ENCODE results near the gene COL8A2.

Gene COL8A2

GRCh38 chr1:36114371-36114770 lies 10.7 kb downstream of the COL8A2 start:
- no peak for DNase-seq (ENCODE audit: low read depth in 3 of 3)

- no peak for DNase-seq (ENCODE audit: low read depth in 3 of 3)
These were observed 12.2 kb downstream of the COL8A2 start for GRCh38 chr1:36112823-36113222.

DNA sequence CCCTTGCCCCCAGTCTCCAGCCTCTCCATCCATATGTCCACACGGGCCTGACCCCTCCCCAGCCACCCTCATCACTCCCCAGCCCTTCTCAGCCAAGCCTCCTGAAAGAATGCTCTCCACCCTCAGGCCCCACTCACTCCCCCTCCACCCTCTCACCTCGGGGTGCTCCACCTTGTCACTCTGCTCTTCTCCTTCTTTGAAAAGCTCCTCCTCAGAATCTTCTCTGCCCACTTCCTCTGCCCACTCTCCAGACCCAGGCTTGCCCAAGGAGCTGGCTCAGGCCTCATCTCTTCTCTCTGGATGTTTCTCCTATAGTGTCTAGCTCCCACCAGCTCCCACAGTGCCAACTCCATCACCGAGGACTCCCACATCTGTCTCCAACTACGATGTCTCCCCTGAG lies 13.9 kb downstream of the COL8A2 start:
- no peak for DNase-seq (ENCODE audit: low read depth in 3 of 3)

DNA sequence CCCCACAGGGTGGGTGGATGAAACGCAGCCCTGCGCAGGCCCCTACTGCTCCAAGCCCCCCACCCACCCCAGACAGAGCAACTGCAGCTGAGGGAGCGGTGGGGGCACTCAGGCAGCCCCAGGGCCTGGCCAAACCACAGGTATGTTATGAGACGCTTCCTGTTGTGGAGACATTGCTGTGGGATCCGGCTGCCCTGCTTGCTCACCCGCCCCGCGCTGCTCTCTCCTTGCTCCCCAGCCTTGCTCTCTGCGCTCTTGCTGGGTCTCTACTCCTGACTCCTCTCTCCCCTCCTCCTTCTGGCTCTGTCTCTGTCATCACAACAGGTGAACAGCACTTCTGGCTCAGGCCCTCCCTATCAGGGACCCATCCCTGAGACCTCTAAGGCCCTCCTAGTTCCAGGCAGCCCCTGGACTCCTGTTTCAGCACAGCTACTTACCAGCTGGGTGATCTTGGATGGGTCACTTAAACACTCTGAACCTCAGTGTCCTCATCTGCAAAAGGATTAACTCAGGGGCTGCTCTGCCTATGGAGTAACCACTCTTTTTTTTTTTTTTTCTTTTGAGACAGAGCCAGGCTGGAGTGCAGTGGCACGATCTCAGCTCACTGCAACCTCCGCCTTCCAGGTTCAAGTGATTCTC lies 15.9 kb downstream of the COL8A2 start:
- DNase-seq (ENCODE audit: low read depth in 3 of 3), result no peak

DNA sequence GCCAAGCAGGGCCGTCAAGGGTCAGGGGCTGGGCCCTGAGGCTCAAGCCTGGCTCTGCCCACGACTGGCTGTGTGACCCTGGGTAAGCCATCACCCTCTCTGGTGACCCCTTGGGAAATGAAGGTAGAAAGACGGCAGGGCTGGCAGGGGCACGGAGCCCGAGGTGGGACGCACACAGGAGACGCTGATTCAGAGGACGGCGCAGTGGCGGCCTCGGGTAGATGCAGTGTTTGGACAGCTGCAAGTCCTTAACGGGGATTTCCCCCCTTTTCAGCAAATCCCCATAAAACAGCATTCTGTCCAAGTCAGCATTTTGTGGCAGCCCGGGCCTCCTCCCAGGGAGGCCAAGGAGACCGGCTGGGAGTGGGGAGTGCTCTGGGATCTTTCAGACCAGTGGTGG lies 16.7 kb downstream of the COL8A2 start:
- no peak for DNase-seq (ENCODE audit: low read depth in 3 of 3)

GRCh38 chr1:36107394-36107793 lies 17.6 kb downstream of the COL8A2 start:
- no peak for DNase-seq (ENCODE audit: low read depth in 3 of 3)

DNA sequence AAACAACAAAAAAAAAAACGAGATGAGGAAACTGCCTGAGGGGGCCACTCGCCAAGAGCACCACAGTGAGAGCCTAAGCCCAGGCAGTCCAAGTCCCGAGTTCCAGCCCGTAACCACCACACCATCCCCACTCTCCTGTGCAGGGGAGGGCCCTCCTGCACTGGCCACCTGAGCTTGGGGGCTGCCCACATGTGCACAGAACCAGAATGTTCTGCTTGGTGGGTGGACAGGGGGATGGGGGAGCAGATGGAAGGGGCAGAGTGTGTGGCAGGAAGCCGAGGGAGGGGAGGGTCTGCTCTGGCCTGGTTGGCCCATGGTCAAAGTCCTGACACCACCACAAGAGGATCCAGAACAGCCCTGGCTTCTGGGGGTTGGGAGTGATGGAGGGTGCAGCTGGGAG lies 18.8 kb downstream of the COL8A2 start:
- DNase-seq (ENCODE audit: low read depth in 3 of 3), result no peak

DNA sequence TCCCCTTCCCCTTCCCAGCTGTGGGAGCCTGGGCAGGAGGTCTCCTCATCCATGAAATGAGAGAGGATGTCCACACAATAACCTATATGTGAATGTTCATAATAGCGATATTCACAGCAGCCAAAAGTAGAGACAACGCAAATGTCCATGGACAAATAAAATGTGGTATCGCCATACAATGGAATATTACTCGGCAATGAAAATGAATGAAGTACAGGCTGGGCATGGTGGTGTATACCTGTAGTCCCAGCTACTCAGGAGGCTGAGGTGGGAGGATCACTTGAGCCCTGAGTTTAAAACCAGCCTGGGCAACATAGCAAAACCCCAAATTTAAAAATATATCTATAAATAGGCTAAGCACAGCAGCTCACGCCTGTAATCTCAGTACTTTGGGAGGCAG lies 23.5 kb downstream of the COL8A2 start:
- no peak for DNase-seq (ENCODE audit: low read depth in 3 of 3)

GRCh38 chr1:36100376-36100775 lies 24.6 kb downstream of the COL8A2 start:
- DNase-seq (ENCODE audit: low read depth in 3 of 3), result no peak

- DNase-seq (ENCODE audit: low read depth in 3 of 3), result peak; percentile 55 to 64 (median 58)
These were observed 25.2 kb downstream of the COL8A2 start for GRCh38 chr1:36099681-36100341.

DNA sequence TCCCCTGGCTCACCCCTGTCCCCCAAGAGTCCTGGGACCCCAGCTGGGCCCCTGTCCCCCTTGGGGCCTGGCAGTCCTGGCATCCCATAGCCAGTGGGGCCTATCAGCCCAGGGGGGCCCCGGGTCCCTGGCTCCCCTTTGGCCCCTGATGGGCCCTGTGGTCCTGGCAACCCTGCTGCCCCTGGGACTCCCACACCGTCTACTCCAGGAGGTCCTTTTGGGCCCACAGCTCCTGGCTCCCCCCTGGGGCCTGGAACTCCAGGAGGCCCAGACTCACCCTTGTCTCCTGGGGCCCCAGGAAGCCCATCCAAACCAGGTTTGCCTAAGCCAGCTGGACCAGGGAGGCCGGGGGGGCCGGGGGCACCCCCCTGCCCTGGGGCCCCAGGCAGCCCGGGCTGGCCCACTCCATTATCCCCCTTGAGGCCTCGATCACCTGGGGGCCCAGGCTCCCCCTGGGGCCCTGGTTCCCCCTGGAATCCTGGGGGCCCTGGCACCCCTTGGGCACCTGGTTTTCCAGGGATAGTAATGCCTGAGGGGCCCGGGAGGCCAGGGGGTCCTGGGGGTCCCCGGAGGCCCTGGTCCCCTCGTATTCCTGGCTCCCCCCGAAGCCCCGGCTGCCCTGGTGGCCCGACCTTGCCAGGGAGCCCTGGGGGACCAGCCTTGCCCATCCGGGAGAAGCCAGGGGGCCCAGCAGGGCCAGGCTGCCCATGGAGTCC lies 26.2 kb downstream of the COL8A2 start:
- DNase-seq (ENCODE audit: low read depth in 3 of 3), result no peak

DNA sequence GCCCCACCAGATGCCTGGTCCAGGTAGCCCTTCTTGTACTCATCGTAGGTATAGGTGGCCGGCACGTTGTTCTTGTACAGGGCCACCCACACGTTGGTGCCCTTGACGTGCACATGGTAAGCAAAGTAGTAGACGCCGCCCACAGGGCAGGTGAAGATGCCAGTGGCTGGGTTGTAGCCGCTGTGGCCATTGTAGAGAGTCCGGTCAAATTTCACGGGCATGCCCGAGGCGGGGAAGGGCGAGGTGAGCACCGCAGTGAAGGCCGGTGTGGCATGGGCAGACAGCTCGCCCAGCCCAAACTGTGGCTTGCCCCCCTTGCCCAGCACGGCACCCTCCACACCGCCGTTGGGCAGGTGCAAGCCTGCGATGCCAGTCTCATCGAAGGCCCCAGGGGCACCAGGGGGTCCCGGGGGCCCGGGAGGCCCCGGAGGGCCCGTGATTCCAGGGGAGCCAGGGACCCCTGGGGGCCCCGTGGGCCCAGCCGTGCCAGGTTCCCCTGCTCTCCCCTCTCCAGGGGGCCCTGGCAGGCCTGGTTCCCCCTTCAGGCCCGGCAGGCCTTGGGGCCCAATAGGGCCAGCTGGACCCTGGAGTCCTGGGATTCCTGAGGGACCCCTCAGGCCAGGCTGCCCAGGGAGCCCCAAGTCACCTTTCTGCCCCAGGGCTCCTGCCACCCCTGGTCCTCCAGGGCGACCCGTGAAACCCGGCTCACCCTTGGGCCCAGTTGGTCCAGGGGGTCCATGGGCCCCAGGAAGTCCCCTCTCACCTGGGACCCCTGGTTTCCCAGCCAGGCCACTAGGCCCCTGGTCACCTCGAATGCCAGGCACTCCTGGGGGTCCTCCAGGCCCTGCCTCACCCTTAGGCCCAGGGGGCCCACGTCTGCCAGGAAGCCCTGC lies 27.1 kb downstream of the COL8A2 start:
- DNase-seq (ENCODE audit: low read depth in 3 of 3), result no peak

- no peak for DNase-seq (ENCODE audit: low read depth in 3 of 3)
These were observed 28.3 kb downstream of the COL8A2 start for GRCh38 chr1:36096500-36097432.

- no peak for DNase-seq (ENCODE audit: low read depth in 3 of 3)
These were observed 29.1 kb downstream of the COL8A2 start for GRCh38 chr1:36095760-36096405.

DNA sequence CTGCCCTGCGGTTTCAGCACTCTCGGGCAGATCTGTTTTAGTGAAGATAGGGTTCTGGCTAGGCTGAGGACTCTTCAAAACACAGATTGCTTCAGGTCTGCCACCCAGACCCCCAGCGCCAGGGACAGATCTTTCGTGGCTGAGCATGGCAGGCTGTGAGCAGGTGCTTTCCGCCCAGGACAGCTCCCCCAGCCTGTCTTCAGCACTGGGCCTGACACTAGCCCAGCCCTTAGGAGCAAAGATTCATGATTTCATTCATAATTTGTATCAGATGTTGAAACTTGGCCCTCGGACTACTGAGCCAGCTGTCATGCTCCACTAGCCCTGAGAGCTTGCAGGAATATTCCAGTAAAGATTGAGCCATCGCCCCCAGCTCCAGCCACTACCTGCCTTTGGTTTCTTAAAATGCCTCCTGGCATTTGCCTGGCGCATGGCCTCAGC lies 30.4 kb downstream of the COL8A2 start:
- DNase-seq (ENCODE audit: low read depth in 3 of 3), result no peak

DNA sequence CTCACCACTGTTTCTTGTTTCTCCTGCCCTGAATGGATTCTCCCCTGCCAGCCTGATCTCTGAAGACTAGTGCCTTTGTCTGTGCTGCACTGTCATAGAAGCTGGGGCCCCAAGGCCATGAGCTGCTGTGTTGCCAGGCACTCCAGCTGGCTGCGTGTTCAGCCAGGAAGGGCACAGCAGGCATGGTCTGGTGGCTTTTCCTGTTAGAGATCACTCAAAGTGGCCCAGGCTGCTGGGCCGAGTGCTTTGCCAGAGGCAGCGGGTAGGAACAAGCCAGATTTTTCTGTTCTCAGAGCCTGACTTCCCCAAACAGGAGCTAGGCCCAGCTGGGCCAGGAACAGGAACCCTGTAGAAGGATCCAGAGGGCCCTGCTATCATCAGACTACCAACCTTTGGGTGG lies 31.1 kb downstream of the COL8A2 start:
- no peak for DNase-seq (ENCODE audit: low read depth in 3 of 3)

GRCh38 chr1:36093226-36093625 lies 31.8 kb downstream of the COL8A2 start:
- no peak for DNase-seq (ENCODE audit: low read depth in 3 of 3)

GRCh38 chr1:36092798-36093185 lies 32.2 kb downstream of the COL8A2 start:
- DNase-seq (ENCODE audit: low read depth in 3 of 3), result no peak

GRCh38 chr1:36092166-36092797 lies 32.7 kb downstream of the COL8A2 start:
- no peak for DNase-seq (ENCODE audit: low read depth in 3 of 3)

- no peak for DNase-seq (ENCODE audit: low read depth in 3 of 3)
These were observed 33.3 kb downstream of the COL8A2 start for GRCh38 chr1:36091698-36092097.
